ENCODE data around the gene CDH13. TPM values are rescaled to one million over a fixed set of nuclear protein-coding genes. Genes with fewer than 3 reads are reported as not detected.

CDH13 gene
- total and polyA plus RNA-seq, 2 donors (not counting 3 experiments of a cell fraction or from before 2014, with no cell fraction given), result 96.6 to 124 TPM

- Histone ChIP-seq H3K9me3 (replicated peaks; ENCODE audit: control insufficient read depth, insufficient read depth, low read length) (no peaks in the 10 kb centered on the region), H3K36me3 (ENCODE audit: control insufficient read depth in 2 of 2, extremely low read depth in 1 of 2, insufficient read depth in 2 of 2, low read length in 2 of 2) (no peaks in the 10 kb centered on the region), H3K4me3 (replicated peaks in 1 of 3; ENCODE audit: insufficient read depth in 1 of 3, low read depth in 1 of 3, low read length in 3 of 3) (no peak overlapping the region), H3K4me2 (ENCODE audit: insufficient read depth, low read length) (no peak overlapping the region), H3K79me2 (ENCODE audit: control insufficient read depth, insufficient read depth, low read length) (no peaks in the 10 kb centered on the region), H3K9me1 (replicated peaks; ENCODE audit: control insufficient read depth, extremely low read depth, insufficient read depth, low read length) (no peaks in the 10 kb centered on the region), H3K27me3 (ENCODE audit: control insufficient read depth in 2 of 2, insufficient read depth in 2 of 2, low read length in 2 of 2) (peaks cover 0 to 2% of the 10 kb centered on the region in 2 experiments), H3K4me1 (ENCODE audit: control insufficient read depth, extremely low read depth, insufficient read depth, low read length) (no peaks in the 10 kb centered on the region), H4K20me1 (replicated peaks; ENCODE audit: control insufficient read depth, extremely low read depth, insufficient read depth, low read length) (no peaks in the 10 kb centered on the region), H3K9ac (replicated peaks; ENCODE audit: extremely low read depth, insufficient read depth, low read length) (no peak overlapping the region), H3K27ac (ENCODE audit: insufficient read depth, low read depth, low read length) (no peak overlapping the region), H2AFZ (ENCODE audit: low read depth, low read length) (no peak overlapping the region)
- POLR2A ChIA-PET, result no interaction called here
- DNase-seq (ENCODE audit: low read depth, low spot score) (no peak), FAIRE-seq (no peak)
- no TSS peak for BruUV-seq (replicated peaks)
- intact Hi-C loops (cut with micrococcal nuclease) (no loop called here), dilution Hi-C loops (cut with MboI; ENCODE audit: extremely low pct_ligation_motif_present, low sequenced_read_pairs) (no loop called here)
- no peak for TF ChIP-seq FOS (IDR thresholded peaks at IDR 0.05; ENCODE audit: borderline replicate concordance, insufficient read depth, low read length)
- no peak for TF ChIP-seq EZH2 (IDR thresholded peaks at IDR 0.05; ENCODE audit: borderline replicate concordance, low read depth, low read length, severe bottlenecking)
- no peak for TF ChIP-seq MYC (IDR thresholded peaks at IDR 0.05; ENCODE audit: low read depth, low read length)
- no peak for TF ChIP-seq JUN (IDR thresholded peaks at IDR 0.05; ENCODE audit: borderline replicate concordance, insufficient read depth, insufficient read length, low read depth)
- no peak for TF ChIP-seq MAX (IDR thresholded peaks at IDR 0.05; ENCODE audit: insufficient read depth, insufficient read length)
- no peak for TF ChIP-seq POLR2A (IDR thresholded peaks at IDR 0.05; ENCODE audit: low read depth, low read length)
- no peak for TF ChIP-seq GATA2 (IDR thresholded peaks at IDR 0.05; ENCODE audit: insufficient read depth, insufficient read length, low read depth, low read length)
- TF ChIP-seq CTCF (IDR thresholded peaks at IDR 0.05; ENCODE audit: extremely low read depth in 1 of 2, insufficient read depth in 1 of 2, low read depth in 1 of 2, low read length in 2 of 2), result no peak
- no peak for TF ChIP-seq POLR2AphosphoS5 (IDR thresholded peaks at IDR 0.05; ENCODE audit: insufficient read depth, low read depth, low read length)
- CTCF ChIA-PET, result interaction anchor here (0.7 to 1.2 kb wide), 3 partner anchors 13 to 840 kb away, joined by 3 read pairs; no protein-coding TSS in a partner anchor
Measured at GRCh38 chr16:82605863-82606620, 20.7 kb upstream of the CDH13 start.

Data from endothelial cell of umbilical vein (primary cell).